Activated T-cell treated with anti-CD3 and anti-CD28 coated beads for 24 hours (primary cell): Measurements from ENCODE around the gene EAPP.
"Not testable (repeated sequence)": the region's sequence is repeated elsewhere in the genome, so short reads cannot be mapped to it uniquely, and the experiment has no call there.

ENCODE experiments used
- DNase-seq: peaks from one replicate; pipeline ENCODE4 v3.0.0-alpha.2; 2020; ENCODE audit warnings: low read depth

The EAPP gene

DNA sequence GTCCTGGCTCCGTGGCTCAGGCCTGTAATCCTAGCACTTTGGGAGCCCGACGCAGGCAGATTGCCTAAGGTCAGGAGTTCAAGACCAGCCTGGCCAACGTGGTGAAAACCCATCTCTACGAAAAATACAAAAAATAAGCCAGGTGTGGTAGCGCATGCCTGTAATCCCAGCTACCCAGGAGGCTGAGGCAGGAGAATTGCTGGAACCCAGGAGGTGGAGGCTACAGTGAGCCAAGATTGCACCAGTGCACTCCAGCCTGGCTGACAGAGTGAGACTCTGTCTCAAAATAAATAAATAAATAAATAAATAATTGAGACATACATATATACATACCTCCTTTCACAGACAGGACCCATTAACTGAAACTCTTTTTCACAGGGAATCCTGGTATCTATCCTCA, 1.4 kb downstream of the EAPP start:
- DNase-seq: not testable (repeated sequence)

DNA sequence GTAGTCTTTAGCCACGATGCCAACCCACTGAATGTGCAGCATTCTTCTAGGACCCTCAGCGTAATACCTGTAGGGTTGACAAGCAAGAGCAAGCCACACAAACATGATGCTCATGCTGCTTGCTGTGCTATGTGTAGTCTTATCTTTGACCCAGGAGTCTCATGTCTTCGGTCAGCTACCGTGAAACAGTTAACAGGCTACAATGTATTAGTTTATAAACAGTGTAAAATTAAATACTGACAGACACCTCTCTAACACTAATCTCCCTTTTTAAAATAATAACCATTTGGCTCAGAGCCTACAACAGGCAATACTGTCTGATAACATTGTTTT, 1.9 kb downstream of the EAPP start:
- DNase-seq: no peak

DNA sequence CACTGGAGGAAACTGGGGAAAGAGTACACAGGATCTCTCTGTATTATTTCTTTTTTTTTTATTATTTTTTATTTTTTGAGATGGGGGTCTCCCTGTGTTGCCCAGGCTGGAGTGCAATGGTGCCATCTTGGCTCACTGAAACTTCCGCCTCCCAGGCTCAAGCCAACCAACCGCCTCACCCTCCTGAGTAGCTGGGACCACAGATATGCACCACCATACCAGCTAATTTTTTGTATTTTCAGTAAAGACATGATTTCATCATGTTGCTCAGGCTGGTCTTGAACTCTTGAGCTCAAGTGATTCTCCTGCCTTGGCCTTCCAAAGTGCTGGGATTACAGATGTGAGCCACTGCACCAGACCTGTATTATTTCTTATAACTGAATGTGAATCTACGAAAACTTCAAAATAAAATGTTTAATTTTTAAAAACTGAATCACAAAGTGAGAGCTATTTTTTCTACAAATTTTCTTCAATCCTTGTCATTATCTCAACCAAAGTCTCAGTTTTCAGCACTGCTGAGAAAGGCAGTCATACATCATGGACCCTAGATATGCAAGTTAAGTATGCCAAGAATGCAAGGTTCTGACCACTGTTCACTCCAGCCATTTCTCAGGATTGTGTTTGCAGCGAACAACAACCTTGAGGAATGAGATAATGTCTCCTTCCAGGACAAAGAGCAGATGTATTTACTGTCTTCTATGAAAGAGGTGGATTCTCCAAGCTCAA, 2.4 kb downstream of the EAPP start:
- DNase-seq: no peak

DNA sequence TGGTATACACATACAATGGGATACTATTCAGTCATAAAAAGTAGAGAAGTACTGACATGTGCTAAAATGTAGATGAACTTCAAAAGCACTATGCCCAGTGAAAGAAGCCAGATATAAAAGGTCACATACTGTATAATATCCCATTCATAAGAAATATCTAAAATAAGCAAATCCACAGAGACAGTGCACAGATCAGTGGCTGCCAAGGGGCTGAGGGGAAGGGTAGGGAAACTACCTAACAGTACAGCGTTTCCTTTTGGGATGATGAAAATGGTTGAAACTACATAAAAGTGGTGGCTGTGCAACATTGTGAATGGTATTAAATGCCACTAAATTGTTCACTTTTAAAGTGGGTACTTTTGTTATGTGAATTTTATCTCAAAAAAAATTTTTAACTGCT, 11.9 kb downstream of the EAPP start:
- no peak for DNase-seq

DNA sequence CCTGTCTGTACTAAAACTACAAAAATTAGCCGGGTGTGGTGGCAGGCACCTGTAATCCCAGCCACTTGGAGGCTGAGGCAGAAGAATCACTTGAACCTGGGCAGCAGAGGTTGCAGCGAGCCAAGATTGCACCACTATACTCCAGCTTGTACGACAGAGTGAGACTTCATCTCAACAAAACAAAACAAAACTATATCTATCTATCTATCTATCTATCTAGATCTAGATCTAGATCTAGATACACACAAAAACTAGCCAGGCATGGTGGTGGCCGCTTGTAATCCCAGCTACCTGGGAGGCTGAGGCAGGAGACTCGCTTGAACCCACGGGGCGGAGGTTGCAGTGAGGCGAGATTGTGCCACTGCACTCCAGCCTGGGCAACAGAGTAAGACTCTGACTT, 15.3 kb downstream of the EAPP start:
- DNase-seq: not testable (repeated sequence)

DNA sequence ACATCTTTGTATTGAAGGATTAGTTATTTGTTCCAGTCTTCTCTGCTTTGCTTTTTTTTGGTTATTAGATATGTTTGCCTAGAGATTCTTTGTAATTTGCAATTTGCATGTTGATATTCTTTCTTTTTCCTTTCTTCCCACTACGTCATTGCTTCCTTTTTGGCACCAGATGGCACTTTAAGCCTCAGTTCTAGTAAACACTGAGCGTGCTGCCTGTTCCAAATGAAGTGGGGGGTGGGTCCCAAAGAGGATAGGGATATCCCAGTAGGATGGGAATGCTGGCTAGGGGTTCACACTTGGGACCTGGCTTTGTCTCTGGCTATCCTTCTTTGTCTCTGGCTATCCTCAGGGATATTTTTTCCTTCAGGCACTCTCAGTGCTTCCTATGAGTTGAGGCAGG, 17.0 kb downstream of the EAPP start:
- no peak for DNase-seq

DNA sequence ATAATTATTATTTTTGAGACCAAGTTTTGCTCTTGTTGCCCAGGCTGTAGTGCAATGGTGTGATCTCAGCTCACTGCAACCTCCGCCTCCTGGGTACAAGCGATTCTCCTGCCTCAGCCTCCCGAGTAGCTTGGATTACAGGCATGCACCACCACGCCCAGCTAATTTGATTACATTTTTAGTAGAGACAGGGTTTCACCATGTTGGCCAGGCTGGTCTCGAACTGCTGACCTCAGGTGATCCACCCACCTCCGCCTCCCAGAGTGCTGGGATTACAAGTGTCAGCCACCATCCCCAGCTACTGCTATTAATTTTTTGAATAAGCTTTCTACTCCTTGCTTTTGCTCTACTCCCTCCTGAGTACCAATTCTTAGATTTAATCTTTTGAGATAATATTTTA, 18.4 kb downstream of the EAPP start:
- DNase-seq: not testable (repeated sequence)

DNA sequence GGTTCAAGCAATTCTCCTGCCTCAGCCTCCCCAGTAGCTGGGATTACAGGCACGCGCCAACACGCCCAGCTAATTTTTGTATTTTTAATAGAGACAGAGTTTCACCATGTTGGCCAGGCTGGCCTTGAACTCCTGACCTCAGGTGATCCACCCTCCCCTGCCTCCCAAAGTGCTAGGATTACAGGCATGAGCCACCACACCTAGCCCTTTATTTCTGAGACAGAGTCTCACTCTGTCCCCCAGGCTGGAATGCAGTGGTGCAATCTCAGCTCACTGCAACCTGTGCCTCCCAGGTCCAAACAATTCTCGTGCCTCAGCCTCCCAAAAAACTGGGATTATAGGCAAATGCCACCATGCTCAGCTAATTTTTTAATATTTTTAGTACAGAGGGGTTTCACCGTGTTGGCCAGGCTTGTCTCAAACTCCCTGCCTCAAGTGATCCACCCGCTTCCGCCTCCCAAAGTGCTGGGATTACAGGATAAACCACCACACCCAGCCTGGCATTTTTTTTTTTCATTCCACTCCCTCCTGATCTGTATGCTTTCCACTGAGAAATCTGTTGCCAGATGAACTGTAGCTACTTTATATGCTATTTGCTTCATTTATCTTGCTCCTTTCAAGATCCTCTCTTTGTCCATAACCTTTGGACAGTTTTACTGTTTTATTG, 19.1 kb downstream of the EAPP start:
- DNase-seq: not testable (repeated sequence)

DNA sequence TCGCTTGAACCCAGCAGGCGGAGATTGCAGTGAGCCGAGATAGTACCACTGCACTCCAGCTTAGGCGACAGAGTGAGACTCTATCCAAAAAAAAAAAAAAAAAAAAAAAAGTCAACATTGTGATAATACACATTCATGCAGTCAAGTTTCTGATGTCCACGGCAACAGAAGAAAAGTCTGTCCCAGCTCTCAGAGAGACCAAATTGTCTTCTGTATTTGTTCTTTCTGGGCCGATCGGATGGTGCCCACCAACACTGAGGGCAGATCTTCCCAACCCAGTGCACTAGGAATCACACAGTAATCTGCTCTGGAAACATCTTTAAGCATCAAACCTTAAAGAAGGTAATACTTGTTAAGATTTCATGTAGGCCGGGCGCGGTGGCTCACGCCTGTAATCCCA, 31.6 kb downstream of the EAPP start:
- DNase-seq: no peak

DNA sequence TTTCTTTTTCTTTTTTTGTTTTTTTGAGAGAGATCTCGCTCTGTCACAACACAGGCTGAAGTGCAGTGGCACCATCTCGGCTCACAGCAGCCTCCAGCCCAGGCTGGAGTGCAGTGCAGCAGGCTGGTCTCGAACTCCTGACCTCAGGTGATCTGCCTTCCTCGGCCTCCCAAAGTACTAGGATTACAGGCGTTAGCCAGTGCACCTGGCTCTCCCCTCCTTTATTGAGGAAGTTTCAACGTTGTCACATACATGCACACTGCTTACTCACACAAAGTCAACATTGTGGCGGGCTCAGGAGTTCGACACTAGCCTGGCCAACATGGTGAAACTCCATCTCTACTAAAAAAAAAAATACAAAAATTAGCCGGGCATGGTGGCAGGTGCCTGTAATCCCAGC, 32.0 kb downstream of the EAPP start:
- DNase-seq: no peak

DNA sequence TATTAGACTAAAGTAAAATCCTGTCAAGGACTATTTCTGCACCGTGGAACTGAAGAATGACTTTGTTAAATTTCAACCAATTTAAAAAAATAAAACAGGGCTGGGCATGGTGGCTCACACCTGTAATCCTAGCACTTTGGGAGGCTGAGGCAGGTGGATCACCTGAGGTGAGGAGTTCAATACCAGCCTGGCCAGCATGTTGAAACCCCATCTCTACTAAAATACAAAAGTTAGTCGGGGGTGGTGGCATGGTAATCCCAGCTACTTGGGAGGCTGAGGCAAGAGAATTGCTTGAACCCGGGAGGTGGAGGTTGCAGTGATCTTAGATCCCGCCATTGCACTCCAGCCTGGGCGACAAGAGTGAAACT, 34.4 kb downstream of the EAPP start:
- not testable (repeated sequence) for DNase-seq

DNA sequence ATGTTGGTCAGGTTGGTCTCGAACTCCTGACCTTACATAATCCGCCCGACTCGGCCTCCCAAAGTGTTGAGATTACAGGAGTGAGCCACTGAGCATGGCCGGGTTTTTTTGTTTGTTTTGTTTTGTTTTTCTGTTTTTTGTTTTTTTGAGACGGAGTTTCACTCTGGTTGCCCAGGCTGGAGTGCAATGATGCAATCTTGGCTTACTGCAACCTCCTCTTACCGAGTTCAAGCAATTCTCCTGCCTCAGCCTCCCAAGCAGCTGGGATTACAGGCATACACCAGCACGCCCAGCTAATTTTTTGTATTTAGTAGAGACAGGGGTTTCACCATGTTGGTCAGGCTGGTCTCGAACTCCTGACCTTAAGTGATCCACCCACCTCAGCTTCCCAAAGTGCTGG, 35.5 kb downstream of the EAPP start:
- not testable (repeated sequence) for DNase-seq

DNA sequence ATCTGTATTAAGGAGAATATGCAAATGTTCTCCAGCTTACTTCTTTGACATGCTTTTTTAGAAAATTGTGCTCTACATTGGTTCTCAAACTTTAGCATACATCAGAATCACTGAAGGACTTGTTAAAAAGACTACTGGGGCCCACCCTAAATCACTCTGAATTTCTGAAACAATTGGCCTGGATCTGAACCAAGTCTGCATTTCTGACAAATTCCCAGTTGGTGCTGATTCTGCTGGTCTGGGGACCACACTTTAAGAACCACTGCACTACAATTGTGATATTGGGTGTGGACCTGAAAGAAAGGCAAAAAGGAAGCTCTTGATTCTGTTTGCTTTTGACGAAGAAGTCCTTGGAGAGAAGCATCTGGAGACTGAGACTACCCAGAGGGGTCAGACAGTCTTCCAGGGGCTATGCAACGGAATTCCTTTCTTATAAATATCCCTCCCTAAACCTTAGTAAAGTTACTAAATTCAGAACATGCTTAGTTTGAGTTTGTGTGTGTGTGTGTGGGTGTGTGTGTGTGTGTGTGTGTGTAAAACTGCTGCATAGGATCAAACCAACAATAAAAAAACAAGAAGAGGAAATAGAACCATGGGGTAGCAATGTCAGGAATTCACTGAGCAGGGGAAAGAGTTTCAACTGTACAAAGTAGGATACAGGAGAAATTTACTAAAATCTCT, 36.8 kb downstream of the EAPP start:
- DNase-seq: no peak

DNA sequence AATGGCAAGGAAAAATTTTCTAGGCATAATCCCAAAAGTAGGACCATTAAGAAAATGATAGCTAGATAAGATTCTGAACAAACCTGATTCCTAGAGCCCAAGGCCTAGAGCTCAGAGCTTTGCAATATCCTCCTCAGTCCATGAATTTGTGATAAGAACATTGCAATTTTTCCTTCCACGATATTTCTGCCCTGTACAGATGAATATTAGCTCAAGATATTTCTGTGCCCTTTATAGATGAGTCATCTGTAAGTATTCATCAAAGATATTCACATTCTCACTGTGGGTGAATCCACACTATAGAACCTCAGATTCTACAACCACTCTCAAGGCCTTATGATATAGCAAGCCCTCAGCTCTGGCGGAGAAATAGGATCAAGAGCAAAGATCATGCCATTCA, 37.5 kb downstream of the EAPP start:
- no peak for DNase-seq

DNA sequence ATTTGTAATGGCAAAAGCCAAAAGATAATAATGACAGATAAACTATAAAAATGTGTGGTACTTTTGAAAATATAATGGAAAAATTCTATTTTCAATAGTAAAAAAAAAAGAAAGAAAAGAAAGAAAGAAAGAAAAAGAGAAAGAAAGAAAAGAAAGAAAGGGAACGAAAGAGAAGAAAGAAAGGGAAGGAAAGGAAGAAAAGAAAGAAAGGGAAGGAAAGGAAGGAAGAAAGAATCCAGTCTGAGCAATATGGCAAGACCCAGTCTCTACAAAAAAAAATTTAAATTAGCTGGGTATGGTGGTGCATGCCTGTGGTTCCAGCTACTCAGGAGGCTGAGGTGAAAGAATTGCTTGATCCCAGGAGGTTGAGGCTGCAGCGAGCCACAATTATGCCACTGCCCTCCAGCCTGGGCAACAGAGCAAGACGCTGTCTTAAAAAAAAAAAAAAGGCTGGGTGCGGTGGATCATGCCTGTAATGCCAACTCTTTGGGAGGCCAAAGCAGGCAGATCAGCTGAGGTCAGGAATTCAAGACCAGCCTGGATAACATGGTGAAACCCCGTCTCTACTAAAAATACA, 38.4 kb downstream of the EAPP start:
- no peak for DNase-seq

DNA sequence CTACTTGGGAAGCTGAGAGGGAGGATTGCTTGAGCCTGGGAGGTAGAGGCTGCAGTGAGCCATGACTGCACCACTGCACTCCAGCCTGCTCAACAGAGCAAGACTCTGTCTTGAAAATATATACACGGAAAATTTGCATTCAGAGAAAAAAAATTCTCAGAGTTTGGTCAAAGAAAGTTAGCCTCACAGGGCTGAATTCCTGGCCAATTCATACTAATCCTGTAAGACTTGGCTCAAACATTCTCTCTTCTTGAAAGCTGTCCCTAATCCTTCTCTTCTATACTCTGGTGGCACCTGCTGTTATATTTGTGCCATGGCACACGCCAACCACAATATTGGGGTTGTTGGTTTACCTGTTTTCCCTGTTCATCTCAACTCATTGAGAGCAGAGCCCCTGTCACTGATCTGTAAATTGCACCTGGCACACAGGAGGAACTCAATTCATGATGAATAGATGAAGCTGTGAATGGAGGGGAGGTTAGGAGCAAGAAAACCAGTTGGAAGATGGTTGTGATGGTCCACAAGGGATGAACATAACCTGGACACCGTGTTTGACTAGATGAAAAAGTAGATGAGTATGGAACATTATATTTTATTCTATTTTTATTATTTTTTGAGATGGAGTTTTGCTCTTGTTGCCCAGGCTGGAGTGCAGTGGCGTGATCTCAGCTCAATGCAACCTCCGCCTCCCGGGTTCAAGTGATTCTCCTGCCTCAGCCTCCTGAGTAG, 40.7 kb downstream of the EAPP start:
- DNase-seq: no peak

DNA sequence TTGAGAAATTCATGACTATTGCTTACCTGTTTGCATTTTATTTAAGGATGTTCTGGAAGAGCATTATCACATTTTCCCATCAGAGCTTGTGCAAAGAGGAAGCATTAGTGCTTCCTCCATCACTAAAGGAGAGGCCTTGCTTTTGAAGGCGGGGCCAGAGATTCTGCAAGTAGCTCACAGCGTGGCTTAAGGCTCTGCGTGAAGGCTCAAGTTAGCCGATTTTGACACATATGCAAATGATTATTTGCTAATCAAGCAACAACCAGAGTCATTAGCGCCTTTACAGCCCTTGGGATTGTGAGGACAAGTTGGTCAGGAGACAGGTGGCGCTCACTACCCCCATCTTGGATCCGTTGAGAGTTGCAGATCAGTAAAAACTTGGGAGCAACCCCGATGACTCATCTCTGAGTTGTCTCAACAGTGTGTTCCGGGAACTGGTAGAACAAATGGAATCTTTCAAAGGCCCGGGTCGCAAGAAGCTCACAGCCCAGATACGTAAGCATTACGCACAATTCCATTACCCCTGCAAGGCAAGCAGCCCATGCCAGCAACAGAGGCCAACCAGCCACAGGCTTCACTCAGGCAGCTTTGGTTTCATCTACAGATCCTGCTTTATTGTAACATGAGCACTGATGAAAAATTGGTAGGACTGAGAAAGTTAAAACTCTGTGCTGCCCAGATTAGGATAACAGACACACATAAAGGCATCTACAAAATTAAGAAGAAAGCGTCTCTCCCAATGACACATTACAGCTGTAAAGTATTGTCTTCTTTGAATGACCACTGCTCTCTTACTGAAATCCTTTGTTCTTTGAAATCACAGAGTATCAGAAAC, 42.6 kb downstream of the EAPP start:
- no peak for DNase-seq

DNA sequence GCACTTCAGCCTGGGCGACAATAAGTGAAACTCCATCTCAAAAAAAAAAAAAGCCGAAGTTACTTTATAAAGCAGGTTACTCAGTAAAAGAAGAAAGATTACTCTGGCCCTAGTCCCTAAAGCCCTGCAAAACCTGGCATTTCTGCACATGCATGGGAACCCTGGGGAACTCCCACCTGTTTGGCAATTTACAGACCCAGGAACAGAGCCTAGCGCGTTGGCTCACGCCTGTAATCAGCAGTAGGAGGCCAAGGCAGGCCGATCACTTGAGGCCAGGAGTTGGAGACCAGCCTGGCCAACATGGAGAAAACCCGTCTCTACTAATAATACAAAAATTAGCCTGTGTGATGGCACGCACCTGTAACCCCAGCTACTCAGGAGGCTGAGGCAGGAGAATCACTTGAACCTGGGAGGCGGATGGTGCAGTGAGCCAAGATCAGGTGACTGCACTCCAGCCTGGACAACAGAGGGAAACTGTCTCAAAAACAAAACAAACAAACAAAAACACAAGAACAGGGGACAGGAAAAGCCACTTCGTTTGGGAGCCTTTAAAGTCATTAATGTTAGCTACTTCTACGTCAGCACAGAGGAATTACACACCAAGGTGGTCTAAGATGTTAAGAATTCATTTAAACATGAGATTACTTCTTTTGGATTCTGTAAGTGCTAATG, 43.4 kb downstream of the EAPP start:
- DNase-seq: no peak

DNA sequence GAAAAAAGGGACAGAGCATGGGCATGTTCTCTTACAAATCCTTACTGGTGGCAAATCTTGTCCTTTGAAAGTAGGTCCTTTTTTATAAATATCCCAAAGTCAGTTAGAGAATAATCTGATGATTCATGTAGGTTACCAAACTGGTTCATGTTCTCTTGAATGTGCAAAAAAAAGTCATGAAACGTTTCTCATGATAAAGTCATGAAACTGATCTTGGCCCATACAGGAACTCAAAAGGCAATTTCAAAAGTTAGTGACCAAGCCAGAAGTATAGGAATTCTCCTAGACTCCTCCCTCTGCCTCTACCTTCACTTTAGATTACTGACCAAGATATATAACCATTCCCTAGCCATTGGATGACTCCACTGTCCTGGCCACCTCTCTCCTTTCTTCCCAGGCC, 50.2 kb downstream of the EAPP start:
- DNase-seq: no peak

DNA sequence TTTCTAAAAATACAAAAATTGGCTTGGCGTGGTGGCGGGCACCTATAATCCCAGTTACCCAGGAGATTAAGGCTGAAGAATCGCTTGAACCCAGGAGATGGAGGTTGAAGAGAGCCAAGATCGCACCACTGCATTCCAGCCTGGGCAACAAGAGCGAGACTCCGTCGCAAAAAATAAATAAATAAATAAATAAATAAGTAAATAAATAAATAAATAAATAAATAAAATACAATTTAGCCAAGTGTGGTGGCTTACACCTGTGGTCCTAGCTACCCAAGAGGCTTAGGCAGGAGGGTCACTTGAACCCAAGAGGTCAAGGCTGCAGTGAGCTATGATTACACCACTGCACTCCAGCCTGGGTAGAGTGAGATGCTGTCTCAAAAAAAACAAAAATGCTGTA, 51.0 kb downstream of the EAPP start:
- DNase-seq: no peak

DNA sequence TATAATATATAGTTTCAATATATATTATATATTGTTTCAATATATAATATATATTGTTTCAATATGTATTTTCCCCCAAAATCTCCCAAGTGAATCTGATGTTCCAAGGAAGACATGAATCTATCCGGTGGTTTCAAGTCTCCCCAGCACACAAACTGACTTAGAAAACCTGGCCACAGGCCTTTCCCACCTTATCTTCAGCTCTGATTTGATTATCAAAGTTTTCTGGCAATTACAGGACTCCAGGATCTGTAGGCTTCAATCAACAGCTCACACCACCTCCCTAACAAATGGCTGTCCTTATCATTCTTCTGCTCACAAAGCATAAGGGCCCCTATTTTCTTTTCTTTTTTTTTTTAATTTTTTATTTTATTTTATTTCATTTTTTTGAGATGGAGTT, 54.8 kb downstream of the EAPP start:
- no peak for DNase-seq
